Measurements from ENCODE around the gene EID2B. TPM values are rescaled to one million over a fixed set of nuclear protein-coding genes. Genes with fewer than 3 reads are reported as not detected.

EID2B gene
- total RNA-seq, 1 experiment from 2014 or later: 2.2 TPM

GRCh38 chr19:39501340-39501739 is 31.3 kb downstream of the EID2B start:
- H3K18ac ChIP-seq (ENCODE audit: insufficient read length, low read depth, low read length): no peak overlapping the region
- H2BK12ac ChIP-seq (ENCODE audit: insufficient read length, low read depth, low read length): no peak overlapping the region
- H3K4ac ChIP-seq (ENCODE audit: low read depth, low read length): no peak overlapping the region
- no peak overlapping the region for H2BK15ac ChIP-seq (ENCODE audit: low read depth, low read length)
- Mint-ChIP-seq H3K9me3 (peaks cover 8 to 13% of the 10 kb centered on the region in 2 experiments), H3K36me3 (ENCODE audit: insufficient read depth in 1 of 3, low read depth in 3 of 3) (peaks cover 0 to 16% (median 3%) of the 10 kb centered on the region in 3 experiments; a peak in 3 of 7 replicates), H3K4me1 (peaks cover 9 to 14% of the 10 kb centered on the region in 2 experiments), H3K27me3 (ENCODE audit: low read depth) (peaks cover 94% of the 10 kb centered on the region), H3K4me3 (no peak overlapping the region), H3K27ac (no peak overlapping the region)
- H4K5ac ChIP-seq (ENCODE audit: insufficient read length, low read depth, low read length): no peak overlapping the region
- H3K9me3 ChIP-seq (ENCODE audit: control insufficient read depth, low read depth, low read length): no peaks in the 10 kb centered on the region
- H2BK5ac ChIP-seq (ENCODE audit: insufficient read length, low read length): no peak overlapping the region
- no peak overlapping the region for H3K23ac ChIP-seq (ENCODE audit: insufficient read length, low read depth, low read length)
- peaks cover 10% of the 10 kb centered on the region for H3K23me2 ChIP-seq (ENCODE audit: insufficient read length, low read depth, low read length, poor library complexity, severe bottlenecking)
- H3K27ac ChIP-seq (ENCODE audit: insufficient read length, low read depth, low read length): no peak overlapping the region
- no peaks in the 10 kb centered on the region for H4K20me1 ChIP-seq (ENCODE audit: control insufficient read depth, insufficient read depth, insufficient read length)
- no peak overlapping the region for H3K56ac ChIP-seq (ENCODE audit: insufficient read length, low read depth, low read length)
- no peaks in the 10 kb centered on the region for H3K4me1 ChIP-seq (ENCODE audit: insufficient read depth, low read length)
- no peak overlapping the region for H2AK5ac ChIP-seq (ENCODE audit: insufficient read length, low read length)
- no peak overlapping the region for H3K9ac ChIP-seq (ENCODE audit: extremely low read depth, insufficient read length, low read length)
- no peak overlapping the region for H4K8ac ChIP-seq (replicated peaks; ENCODE audit: insufficient read length, low read depth, low read length)
- no peak overlapping the region for H2BK120ac ChIP-seq (ENCODE audit: low read depth, low read length, poor library complexity, severe bottlenecking)
- no CpG with 5 or more reads among the region's 5 CpGs for WGBS (ENCODE audit: extremely low coverage, insufficient read length, low lambda C conversion rate)
- no peak overlapping the region for H2BK20ac ChIP-seq (ENCODE audit: low read depth, low read length, poor library complexity, severe bottlenecking)
- peaks cover 12% of the 10 kb centered on the region; the same call in 1 of the 2 replicates for H3K27me3 ChIP-seq (ENCODE audit: insufficient read depth, low read length)
- no peak overlapping the region for H2AFZ ChIP-seq (ENCODE audit: low read length)
- H3K4me2 ChIP-seq (ENCODE audit: insufficient read depth, insufficient read length, low read length): no peak overlapping the region
- no peak for DNase-seq
- H3K14ac ChIP-seq (ENCODE audit: insufficient read depth, low read length): no peak overlapping the region
- no peak for TF ChIP-seq CTCF (conservative IDR thresholded peaks at IDR 0.05)
- no peak overlapping the region for H3T11ph ChIP-seq (ENCODE audit: low read length)
- no peak overlapping the region for H4K91ac ChIP-seq (ENCODE audit: insufficient read length, low read depth, low read length)
- H3K79me2 ChIP-seq (ENCODE audit: insufficient read depth, low read length): no peaks in the 10 kb centered on the region
- no peaks in the 10 kb centered on the region for H3K79me1 ChIP-seq (ENCODE audit: insufficient read depth, low read depth, low read length, poor library complexity, severe bottlenecking)
